H9 (cell line): ENCODE results near the gene LRRC8E. TPM values are rescaled to one million over a fixed set of nuclear protein-coding genes. Genes with fewer than 3 reads are reported as not detected.
A peak's percentile ranks its signal among the peaks of the same experiment; 100 is the strongest.

Source experiments
- DNase-seq: peaks from one replicate; pipeline ENCODE4 v3.0.0-alpha.2; 2017
- H2AFZ ChIP-seq: one replicate; pipeline ENCODE4 v1.6.1; 2013; ENCODE audit warnings: mild to moderate bottlenecking, low read length, control low read depth, moderate library complexity
- H2AK5ac ChIP-seq: 2 replicates; pipeline ENCODE4 v1.6.1; 2013; ENCODE audit warnings: low read length, control low read depth, mixed read lengths; ENCODE audit not compliant: insufficient read length
- H2BK120ac ChIP-seq: one replicate; pipeline ENCODE4 v1.6.1; 2013; ENCODE audit warnings: low read depth, mild to moderate bottlenecking, low read length, control low read depth, inconsistent platforms; ENCODE audit not compliant: poor library complexity, severe bottlenecking
- H2BK12ac ChIP-seq: 2 replicates; pipeline ENCODE4 v1.6.1; 2013; ENCODE audit warnings: low read length, control low read depth, mixed read lengths, low read depth; ENCODE audit not compliant: insufficient read length
- H2BK15ac ChIP-seq: 2 replicates; pipeline ENCODE4 v1.6.1; 2013; ENCODE audit warnings: low read depth, low read length, control low read depth
- H2BK20ac ChIP-seq: one replicate; pipeline ENCODE4 v1.6.1; 2013; ENCODE audit warnings: low read depth, mild to moderate bottlenecking, low read length, control low read depth, inconsistent platforms; ENCODE audit not compliant: poor library complexity, severe bottlenecking
- H2BK5ac ChIP-seq: 2 replicates; pipeline ENCODE4 v1.6.1; 2013; ENCODE audit warnings: low read length, control low read depth, mixed read lengths; ENCODE audit not compliant: insufficient read length
- H3K14ac ChIP-seq: 2 replicates; pipeline ENCODE4 v1.6.1; 2013; ENCODE audit warnings: low read length, control low read depth; ENCODE audit not compliant: insufficient read depth
- H3K18ac ChIP-seq: 2 replicates; pipeline ENCODE4 v1.6.1; 2013; ENCODE audit warnings: low read depth, mild to moderate bottlenecking, mixed read lengths, low read length, control low read depth; ENCODE audit not compliant: insufficient read length
- H3K23ac ChIP-seq: 2 replicates; pipeline ENCODE4 v1.6.1; 2013; ENCODE audit warnings: low read length, control low read depth, mixed read lengths, low read depth; ENCODE audit not compliant: insufficient read length
- H3K23me2 ChIP-seq: 2 replicates; pipeline ENCODE4 v1.6.1; 2013; ENCODE audit warnings: low read depth, mild to moderate bottlenecking, mixed read lengths, low read length, control low read depth; ENCODE audit not compliant: insufficient read length, poor library complexity, severe bottlenecking
- H3K27ac ChIP-seq: 2 replicates; pipeline ENCODE4 v1.5.1; 2013; ENCODE audit warnings: low read length, control low read depth, mixed read lengths, low read depth; ENCODE audit not compliant: insufficient read length
- H3K27me3 ChIP-seq: 2 replicates; pipeline ENCODE4 v1.6.1; 2013; ENCODE audit warnings: low read length, control low read depth, inconsistent platforms; ENCODE audit not compliant: insufficient read depth
- H3K4ac ChIP-seq: 2 replicates; pipeline ENCODE4 v1.6.1; 2013; ENCODE audit warnings: low read depth, mild to moderate bottlenecking, control low read depth, inconsistent platforms, low read length, moderate library complexity
- H3K4me1 ChIP-seq: 2 replicates; pipeline ENCODE4 v1.6.1; 2013; ENCODE audit warnings: low read length, control low read depth, inconsistent platforms; ENCODE audit not compliant: insufficient read depth
- H3K4me2 ChIP-seq: 2 replicates; pipeline ENCODE4 v1.6.1; 2013; ENCODE audit warnings: low read length, control low read depth, mixed read lengths; ENCODE audit not compliant: insufficient read length, insufficient read depth
- H3K56ac ChIP-seq: 2 replicates; pipeline ENCODE4 v1.6.1; 2013; ENCODE audit warnings: low read depth, mild to moderate bottlenecking, mixed read lengths, low read length, control low read depth; ENCODE audit not compliant: insufficient read length
- H3K79me1 ChIP-seq: 2 replicates; pipeline ENCODE4 v1.6.1; 2013; ENCODE audit warnings: low read depth, mild to moderate bottlenecking, moderate library complexity, low read length, control low read depth, inconsistent platforms; ENCODE audit not compliant: insufficient read depth, poor library complexity, severe bottlenecking
- H3K79me2 ChIP-seq: 2 replicates; pipeline ENCODE4 v1.6.1; 2013; ENCODE audit warnings: low read length, control low read depth, inconsistent platforms; ENCODE audit not compliant: insufficient read depth
- H3K9ac ChIP-seq: 2 replicates; pipeline ENCODE4 v1.6.1; 2013; ENCODE audit warnings: low read length, control low read depth, mixed read lengths; ENCODE audit not compliant: insufficient read length; ENCODE audit errors: extremely low read depth
- H3K9me3 ChIP-seq: one replicate; pipeline ENCODE4 v1.6.1; 2013; ENCODE audit warnings: low read depth, low read length, inconsistent platforms; ENCODE audit not compliant: control insufficient read depth
- H3T11ph ChIP-seq: one replicate; pipeline ENCODE4 v1.6.1; 2013; ENCODE audit warnings: mild to moderate bottlenecking, low read length, control low read depth, inconsistent platforms
- H4K20me1 ChIP-seq: one replicate; pipeline ENCODE4 v1.6.1; 2013; ENCODE audit not compliant: control insufficient read depth, insufficient read length, insufficient read depth
- H4K5ac ChIP-seq: 2 replicates; pipeline ENCODE4 v1.6.1; 2013; ENCODE audit warnings: low read depth, mild to moderate bottlenecking, mixed read lengths, low read length, control low read depth; ENCODE audit not compliant: insufficient read length
- H4K8ac ChIP-seq: replicated peaks from 2 replicates; pipeline ENCODE4 v1.6.1; 2013; ENCODE audit warnings: low read length, control low read depth, mixed read lengths, low read depth; ENCODE audit not compliant: insufficient read length
- H4K91ac ChIP-seq: 2 replicates; pipeline ENCODE4 v1.6.1; 2013; ENCODE audit warnings: low read depth, mild to moderate bottlenecking, moderate library complexity, mixed read lengths, low read length, control low read depth; ENCODE audit not compliant: insufficient read length
- H3K27ac Mint-ChIP-seq, 3 experiments: 2 replicates in 2 of 3; 3 replicates in 1 of 3; pipeline ENCODE4 v1.8.0; 2020 to 2021; ENCODE audit warnings: mixed read lengths in 3 of 3, mild to moderate bottlenecking in 1 of 3, moderate library complexity in 1 of 3
- H3K27me3 Mint-ChIP-seq: 2 replicates; pipeline ENCODE4 v1.8.0; 2021; ENCODE audit warnings: low read depth, mild to moderate bottlenecking, moderate library complexity, mixed read lengths
- H3K36me3 Mint-ChIP-seq, 3 experiments: 2 replicates in 2 of 3; 3 replicates in 1 of 3; pipeline ENCODE4 v1.8.0; 2020 to 2021; ENCODE audit warnings: low read depth in 3 of 3, mixed read lengths in 3 of 3; ENCODE audit not compliant: insufficient read depth in 1 of 3
- H3K4me1 Mint-ChIP-seq, 2 experiments: 2 replicates each; pipeline ENCODE4 v1.8.0; 2020; ENCODE audit warnings: mixed read lengths in 2 of 2
- H3K4me3 Mint-ChIP-seq, 2 experiments: 2 replicates in 1 of 2; 3 replicates in 1 of 2; pipeline ENCODE4 v1.8.0; 2020 to 2021; ENCODE audit warnings: mild to moderate bottlenecking in 2 of 2, mixed read lengths in 2 of 2, moderate library complexity in 1 of 2
- H3K9me3 Mint-ChIP-seq, 2 experiments: 2 replicates in 1 of 2; 3 replicates in 1 of 2; pipeline ENCODE4 v1.8.0; 2020; ENCODE audit warnings: mild to moderate bottlenecking in 2 of 2, mixed read lengths in 2 of 2, moderate library complexity in 1 of 2
- WGBS: extraction: QIAGEN DNeasy Blood & Tissue Kit; methylation state at CpG from one replicate; pipeline ENCODE4 v1.1.7; 2013; ENCODE audit warnings: missing lambda C conversion rate, low lambda C conversion rate, mixed read lengths; ENCODE audit not compliant: insufficient read length; ENCODE audit errors: extremely low coverage; 5-methylcytosine and 5-hydroxymethylcytosine counted together
- total RNA-seq: library from RNA; stranded (reverse); gene quantifications from 2 replicates; pipeline ENCODE4 v1.2.1, GENCODE V29; 2021
- TF ChIP-seq, protein P1 (sequence below): fragments of 200-600 bp; sonication (generic); conservative IDR thresholded peaks from 3 replicates; pipeline ENCODE4 v1.8.0; 2021; ENCODE audit warnings: antibody characterized with exemption, mild to moderate bottlenecking

Gene LRRC8E
- total RNA-seq, 1 experiment from 2014 or later: 4.8 TPM

DNA sequence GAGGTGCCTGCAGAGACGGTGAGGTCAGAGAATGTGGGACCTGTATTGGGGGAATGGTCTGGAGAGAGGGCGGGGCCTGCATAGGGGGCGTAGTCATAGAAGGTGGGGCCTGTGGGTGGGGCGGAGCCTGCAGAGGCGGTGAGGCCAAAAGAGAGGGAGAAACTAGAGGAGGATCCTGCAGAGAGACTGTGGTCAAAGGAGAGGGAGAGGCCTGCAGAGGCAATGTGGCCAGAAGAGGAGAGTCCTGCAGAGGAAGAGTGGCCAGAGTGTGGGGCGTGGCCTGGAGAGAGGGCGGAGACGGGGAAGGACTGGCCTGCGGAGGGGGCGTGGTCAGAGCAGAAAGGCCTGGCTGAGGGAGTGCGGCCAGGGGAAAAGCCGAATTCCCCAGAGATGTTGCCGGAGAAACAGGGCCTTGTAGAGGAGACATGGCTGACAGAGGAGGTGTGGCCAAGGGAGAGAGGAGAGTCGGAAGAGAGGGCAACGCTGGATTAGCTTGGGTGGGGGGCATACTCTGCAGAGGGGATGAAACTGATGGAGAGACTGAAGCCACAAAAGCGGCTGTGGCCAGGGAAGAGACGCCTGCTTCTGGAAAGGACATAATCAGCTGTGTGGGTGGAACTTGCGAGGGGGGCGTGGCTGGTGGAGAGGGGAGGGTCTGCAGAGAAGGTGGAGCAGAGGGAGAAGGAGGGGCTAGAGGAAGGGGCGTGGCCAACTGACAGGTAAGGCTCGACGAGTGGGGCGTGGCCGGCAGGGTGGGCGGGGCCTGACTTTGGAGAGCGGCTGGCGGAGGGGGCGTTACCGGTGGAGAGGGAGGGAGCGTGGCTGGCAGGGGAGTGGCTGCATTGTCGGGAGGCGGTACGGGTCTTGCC, 16.6 kb upstream of the LRRC8E start:
- H3K9me3 Mint-ChIP-seq: no peaks in the 10 kb centered on the region
- TF ChIP-seq, protein P1, sequence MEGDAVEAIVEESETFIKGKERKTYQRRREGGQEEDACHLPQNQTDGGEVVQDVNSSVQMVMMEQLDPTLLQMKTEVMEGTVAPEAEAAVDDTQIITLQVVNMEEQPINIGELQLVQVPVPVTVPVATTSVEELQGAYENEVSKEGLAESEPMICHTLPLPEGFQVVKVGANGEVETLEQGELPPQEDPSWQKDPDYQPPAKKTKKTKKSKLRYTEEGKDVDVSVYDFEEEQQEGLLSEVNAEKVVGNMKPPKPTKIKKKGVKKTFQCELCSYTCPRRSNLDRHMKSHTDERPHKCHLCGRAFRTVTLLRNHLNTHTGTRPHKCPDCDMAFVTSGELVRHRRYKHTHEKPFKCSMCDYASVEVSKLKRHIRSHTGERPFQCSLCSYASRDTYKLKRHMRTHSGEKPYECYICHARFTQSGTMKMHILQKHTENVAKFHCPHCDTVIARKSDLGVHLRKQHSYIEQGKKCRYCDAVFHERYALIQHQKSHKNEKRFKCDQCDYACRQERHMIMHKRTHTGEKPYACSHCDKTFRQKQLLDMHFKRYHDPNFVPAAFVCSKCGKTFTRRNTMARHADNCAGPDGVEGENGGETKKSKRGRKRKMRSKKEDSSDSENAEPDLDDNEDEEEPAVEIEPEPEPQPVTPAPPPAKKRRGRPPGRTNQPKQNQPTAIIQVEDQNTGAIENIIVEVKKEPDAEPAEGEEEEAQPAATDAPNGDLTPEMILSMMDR: no peak
- no peaks in the 10 kb centered on the region for H3K9me3 ChIP-seq
- H2BK5ac ChIP-seq: no peak overlapping the region
- H4K91ac ChIP-seq: no peak overlapping the region
- H2BK15ac ChIP-seq: no peak overlapping the region
- peaks cover 22% of the 10 kb centered on the region for H3K23me2 ChIP-seq
- WGBS: no CpG with 5 or more reads among the region's 33 CpGs
- H2BK120ac ChIP-seq: no peak overlapping the region
- no peak overlapping the region for H2AK5ac ChIP-seq
- no peak overlapping the region for H2AFZ ChIP-seq
- no peak overlapping the region for H3K23ac ChIP-seq
- peak overlapping the region; percentile 42 to 73 for H3K4me3 Mint-ChIP-seq
- no peaks in the 10 kb centered on the region for H3K79me2 ChIP-seq
- H4K5ac ChIP-seq: no peak overlapping the region
- peak overlapping the region; percentile 24 for H3K4me2 ChIP-seq
- no peak overlapping the region for H2BK12ac ChIP-seq
- peaks cover 21% of the 10 kb centered on the region for H3K27me3 Mint-ChIP-seq
- H3K79me1 ChIP-seq: no peaks in the 10 kb centered on the region
- no peak overlapping the region for H2BK20ac ChIP-seq
- no peak overlapping the region for H3K14ac ChIP-seq
- H3K4ac ChIP-seq: no peak overlapping the region
- H3K27ac Mint-ChIP-seq: peak overlapping the region; percentile 83 to 99 (median 98)
- no peak overlapping the region for H3K56ac ChIP-seq
- H4K8ac ChIP-seq: no peak overlapping the region
- peak; percentile 99 for DNase-seq
- peaks cover 1% of the 10 kb centered on the region; the same call in 1 of the 2 replicates for H3K27me3 ChIP-seq
- no peak overlapping the region for H3T11ph ChIP-seq
- H3K4me1 ChIP-seq: no peaks in the 10 kb centered on the region; the same call in 1 of the 2 replicates
- H3K27ac ChIP-seq: no peak overlapping the region
- no peak overlapping the region for H3K9ac ChIP-seq
- no peak overlapping the region for H3K18ac ChIP-seq
- H4K20me1 ChIP-seq: peaks cover 2% of the 10 kb centered on the region
- peaks cover 17 to 35% of the 10 kb centered on the region in 2 experiments for H3K4me1 Mint-ChIP-seq
- H3K36me3 Mint-ChIP-seq: peaks cover 0 to 6% (median 5%) of the 10 kb centered on the region in 3 experiments; a peak in 4 of 7 replicates
